CD4-positive, alpha-beta T cell (primary cell): ENCODE measurements around the gene OSBPL1A. TPM values are rescaled to one million over a fixed set of nuclear protein-coding genes. Genes with fewer than 3 reads are reported as not detected.

ENCODE experiments used
- ATAC-seq: fragments of 200-7000 bp; cut with Tn5 transposase; one replicate; pipeline ENCODE4 v1.10.0; 2022; ENCODE audit warnings: mild to moderate bottlenecking; ENCODE audit not compliant: poor library complexity
- CTCF ChIA-PET: fragments of 350-600 bp; sonication (Branson Sonifier 250); formaldehyde crosslinking; loops from one replicate; lab custom pipeline; 2021; ENCODE audit warnings: antibody characterized with exemption, inconsistent platforms; lab: Charles Lee
- POLR2A ChIA-PET: fragments of 350-600 bp; sonication (Branson Sonifier 250); formaldehyde crosslinking; loops from one replicate; lab custom pipeline; 2021; ENCODE audit warnings: antibody characterized with exemption, inconsistent platforms; lab: Charles Lee
- DNase-seq, 14 experiments: peaks; one replicate each; pipeline ENCODE4 v3.0.0-alpha.2; 2013 to 2020; ENCODE audit warnings: mixed read lengths in 2 of 14
- H3K27ac ChIP-seq, 2 donors: one replicate each; pipeline versions ENCODE4 v1.5.1 to v1.7.0; 2013; ENCODE audit warnings: low read length in 2 of 2, low read depth in 1 of 2, mild to moderate bottlenecking in 1 of 2
- H3K27me3 ChIP-seq, 2 experiments: 1 replicate in 1 of 2; 2 replicates in 1 of 2; pipeline versions ENCODE4 v1.6.1 to v1.7.0; 2013; ENCODE audit warnings: low read length in 2 of 2, control low read depth in 1 of 2, mild to moderate bottlenecking in 1 of 2, moderate library complexity in 1 of 2; ENCODE audit not compliant: insufficient read depth in 2 of 2, control insufficient read depth in 1 of 2
- H3K36me3 ChIP-seq: one replicate; pipeline ENCODE4 v1.6.1; 2013; ENCODE audit warnings: low read length, control low read depth; ENCODE audit not compliant: insufficient read depth
- H3K4me1 ChIP-seq: one replicate; pipeline ENCODE4 v1.6.1; 2013; ENCODE audit warnings: low read length, control low read depth; ENCODE audit not compliant: insufficient read depth
- H3K4me3 ChIP-seq: one replicate; pipeline ENCODE4 v1.5.1; 2013; ENCODE audit warnings: mild to moderate bottlenecking, low read length, moderate library complexity
- H3K9me3 ChIP-seq, 2 experiments: 1 replicate in 1 of 2; 2 replicates in 1 of 2; pipeline versions ENCODE4 v1.6.1 to v1.7.0; 2013; ENCODE audit warnings: low read length in 2 of 2, mild to moderate bottlenecking in 2 of 2, control low read depth in 1 of 2, moderate library complexity in 1 of 2; ENCODE audit not compliant: control insufficient read depth in 1 of 2, insufficient read depth in 1 of 2
- H3K27ac Mint-ChIP-seq: one replicate; pipeline ENCODE4 v1.8.0; 2020; ENCODE audit warnings: mixed read lengths
- H3K27me3 Mint-ChIP-seq: one replicate; pipeline ENCODE4 v1.8.0; 2021; ENCODE audit warnings: mixed read lengths
- H3K36me3 Mint-ChIP-seq: one replicate; pipeline ENCODE4 v1.8.0; 2021; ENCODE audit warnings: low read depth, mixed read lengths
- H3K4me1 Mint-ChIP-seq: one replicate; pipeline ENCODE4 v1.8.0; 2021; ENCODE audit warnings: low read depth, mixed read lengths
- H3K4me3 Mint-ChIP-seq: one replicate; pipeline ENCODE4 v1.8.0; 2020; ENCODE audit warnings: mild to moderate bottlenecking, mixed read lengths
- H3K9me3 Mint-ChIP-seq: one replicate; pipeline ENCODE4 v1.8.0; 2020; ENCODE audit warnings: mixed read lengths
- intact Hi-C, 2 experiments: fragments of 100-400 bp; cut with DNase I in 1 of 2; cut with micrococcal nuclease in 1 of 2; formaldehyde crosslinking; loops; one replicate each; pipeline versions ENCODE4 v1.15.1 to v1.9.0; 2023 to 2025; cut with DNase I, micrococcal nuclease
- total RNA-seq, 174 experiments: library from RNA in 2 of 174; stranded (reverse) in 2 of 174; gene quantifications; one replicate each; pipeline ENCODE4 v1.2.3 and lab custom pipeline; 2021 to 2026
- TF ChIP-seq, protein P1 (sequence below): fragments of 200-600 bp; IDR thresholded peaks from one replicate; pipeline ENCODE4 v1.8.0; 2022; ENCODE audit warnings: antibody characterized with exemption, mild to moderate bottlenecking

The OSBPL1A gene
- total RNA-seq, 2 experiments from 2014 or later, result 2.7 TPM

DNA sequence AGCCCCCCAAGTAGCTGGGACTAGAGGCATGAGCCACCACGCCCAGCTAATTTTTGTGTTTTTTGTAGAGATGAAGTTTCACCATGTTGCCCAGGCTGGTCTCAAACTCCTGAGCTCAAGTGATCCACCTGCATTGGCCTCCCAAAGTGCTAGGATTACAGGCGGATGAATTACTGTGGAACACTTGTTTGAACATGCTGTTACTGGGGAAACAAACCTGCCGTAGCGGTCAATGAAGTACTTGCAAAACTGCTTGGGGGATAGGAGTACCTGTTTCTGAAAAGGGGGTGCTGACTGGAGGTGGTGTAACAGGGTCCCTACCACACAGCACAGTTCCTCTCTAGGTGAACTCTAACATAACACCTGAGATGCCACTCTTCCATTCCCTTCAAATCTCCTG, 22.9 kb upstream of the OSBPL1A start:
- Histone ChIP-seq H3K27ac (no peak overlapping the region), H3K36me3 (no peaks in the 10 kb centered on the region), H3K4me3 (no peak overlapping the region), H3K27me3 (peaks cover 7 to 16% of the 10 kb centered on the region in 2 experiments), H3K4me1 (no peaks in the 10 kb centered on the region), H3K9me3 (no peaks in the 10 kb centered on the region)
- POLR2A ChIA-PET, result no interaction called here
- Mint-ChIP-seq H3K9me3 (peaks cover under 1% of the 10 kb centered on the region), H3K4me1 (peaks cover 2% of the 10 kb centered on the region), H3K36me3 (peaks cover 2% of the 10 kb centered on the region), H3K27me3 (peaks cover 71% of the 10 kb centered on the region), H3K4me3 (no peak overlapping the region), H3K27ac (no peak overlapping the region)
- no peak for DNase-seq
- intact Hi-C loops, result loop anchor here in 1 of 2 experiments (10.0 kb wide), 1 partner anchor 836 kb away; the partner anchor contains the start of gene NPC1
- CTCF ChIA-PET, result no interaction called here
- no peak for ATAC-seq
- TF ChIP-seq, protein P1, sequence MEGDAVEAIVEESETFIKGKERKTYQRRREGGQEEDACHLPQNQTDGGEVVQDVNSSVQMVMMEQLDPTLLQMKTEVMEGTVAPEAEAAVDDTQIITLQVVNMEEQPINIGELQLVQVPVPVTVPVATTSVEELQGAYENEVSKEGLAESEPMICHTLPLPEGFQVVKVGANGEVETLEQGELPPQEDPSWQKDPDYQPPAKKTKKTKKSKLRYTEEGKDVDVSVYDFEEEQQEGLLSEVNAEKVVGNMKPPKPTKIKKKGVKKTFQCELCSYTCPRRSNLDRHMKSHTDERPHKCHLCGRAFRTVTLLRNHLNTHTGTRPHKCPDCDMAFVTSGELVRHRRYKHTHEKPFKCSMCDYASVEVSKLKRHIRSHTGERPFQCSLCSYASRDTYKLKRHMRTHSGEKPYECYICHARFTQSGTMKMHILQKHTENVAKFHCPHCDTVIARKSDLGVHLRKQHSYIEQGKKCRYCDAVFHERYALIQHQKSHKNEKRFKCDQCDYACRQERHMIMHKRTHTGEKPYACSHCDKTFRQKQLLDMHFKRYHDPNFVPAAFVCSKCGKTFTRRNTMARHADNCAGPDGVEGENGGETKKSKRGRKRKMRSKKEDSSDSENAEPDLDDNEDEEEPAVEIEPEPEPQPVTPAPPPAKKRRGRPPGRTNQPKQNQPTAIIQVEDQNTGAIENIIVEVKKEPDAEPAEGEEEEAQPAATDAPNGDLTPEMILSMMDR, result no peak

DNA sequence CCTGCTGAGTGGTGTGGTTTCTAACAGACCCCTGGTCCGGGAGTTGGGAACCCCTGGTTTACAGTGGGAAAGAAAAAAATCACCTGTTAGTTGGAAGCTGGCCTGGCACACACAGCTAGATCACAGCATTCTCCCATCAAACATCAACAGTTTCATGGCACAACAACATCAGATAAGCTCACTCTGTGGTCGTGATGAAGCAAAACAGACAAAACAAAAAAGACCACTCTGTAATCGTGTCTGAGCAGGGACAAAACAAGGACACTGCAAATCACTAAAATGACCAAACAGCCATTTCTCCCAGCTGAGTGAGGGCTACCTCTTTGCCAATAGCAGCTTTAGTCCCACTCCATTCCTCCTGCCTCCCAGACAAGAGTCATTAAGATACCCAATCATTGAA, 19.9 kb upstream of the OSBPL1A start:
- no peak overlapping the region for H3K4me3 ChIP-seq
- no peak overlapping the region for H3K27ac Mint-ChIP-seq
- ATAC-seq, result no peak
- no peaks in the 10 kb centered on the region for H3K36me3 ChIP-seq
- intact Hi-C loops, result no loop called here
- H3K27ac ChIP-seq, result no peak overlapping the region
- no peaks in the 10 kb centered on the region for H3K9me3 Mint-ChIP-seq
- H3K4me3 Mint-ChIP-seq, result no peak overlapping the region
- no peaks in the 10 kb centered on the region for H3K4me1 Mint-ChIP-seq
- peaks cover 7 to 12% of the 10 kb centered on the region in 2 experiments for H3K27me3 ChIP-seq
- no peak for DNase-seq
- no peaks in the 10 kb centered on the region for H3K36me3 Mint-ChIP-seq
- TF ChIP-seq, protein P1, result no peak
- H3K4me1 ChIP-seq, result no peaks in the 10 kb centered on the region
- peaks cover 55% of the 10 kb centered on the region for H3K27me3 Mint-ChIP-seq
- ChIA-PET POLR2A (interaction anchor here (0.6 kb wide), 1 partner anchor 9 kb away, joined by 3 read pairs; the partner anchor contains the start of gene IMPACT), CTCF (interaction anchor here (0.6 kb wide), 1 partner anchor 246 kb away, joined by 3 read pairs; no protein-coding TSS in a partner anchor)
- H3K9me3 ChIP-seq, result no peaks in the 10 kb centered on the region

DNA sequence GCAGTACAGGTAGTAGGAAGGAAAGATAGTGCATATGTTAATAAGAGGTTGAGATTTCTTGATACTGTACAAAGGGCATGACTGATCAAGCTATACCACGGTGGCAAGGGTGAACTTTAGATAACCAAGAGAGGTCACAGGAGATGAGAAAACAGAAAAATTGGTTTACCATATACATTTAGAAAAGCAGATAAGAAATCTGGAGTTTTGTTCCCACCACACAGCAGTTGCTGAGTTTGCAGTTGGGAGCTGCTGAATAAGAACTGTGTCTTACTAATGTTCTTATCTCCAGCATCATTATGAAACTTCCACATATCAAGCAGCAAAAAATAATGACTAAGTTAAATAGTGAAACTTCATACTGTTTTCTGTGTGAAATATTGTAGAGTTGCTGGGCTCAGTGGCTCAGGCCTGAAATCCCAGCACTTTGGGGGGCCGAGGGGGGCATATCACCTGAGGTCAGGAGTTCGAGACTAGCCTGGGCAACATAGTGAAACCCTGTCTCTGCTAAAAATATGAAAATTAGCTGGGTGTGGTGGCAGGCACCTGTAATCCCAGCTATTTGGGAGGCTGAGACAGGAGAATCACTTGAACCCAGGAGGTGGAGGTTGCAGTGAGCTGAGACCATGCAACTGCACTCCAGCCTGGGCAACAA, 16.9 kb upstream of the OSBPL1A start:
- H3K9me3 ChIP-seq, result no peaks in the 10 kb centered on the region
- ChIA-PET POLR2A (interaction anchor here (1.0 to 1.3 kb wide), 2 partner anchors 12 to 17 kb away, joined by 3 to 4 read pairs; partner anchors contain the start of genes IMPACT and OSBPL1A), CTCF (no interaction called here)
- TF ChIP-seq, protein P1, result no peak
- Mint-ChIP-seq H3K9me3 (no peaks in the 10 kb centered on the region), H3K27ac (no peak overlapping the region), H3K27me3 (peaks cover 41% of the 10 kb centered on the region), H3K36me3 (no peaks in the 10 kb centered on the region), H3K4me1 (no peaks in the 10 kb centered on the region), H3K4me3 (no peak overlapping the region)
- H3K4me1 ChIP-seq, result no peaks in the 10 kb centered on the region
- H3K27me3 ChIP-seq, result peaks cover 5 to 8% of the 10 kb centered on the region in 2 experiments
- no peak overlapping the region for H3K27ac ChIP-seq
- no peaks in the 10 kb centered on the region for H3K36me3 ChIP-seq
- DNase-seq (no peak), ATAC-seq (no peak)
- intact Hi-C loops, result no loop called here
- H3K4me3 ChIP-seq, result no peak overlapping the region
